Measurements from ENCODE around the gene ACAD11.

The ACAD11 gene

DNA sequence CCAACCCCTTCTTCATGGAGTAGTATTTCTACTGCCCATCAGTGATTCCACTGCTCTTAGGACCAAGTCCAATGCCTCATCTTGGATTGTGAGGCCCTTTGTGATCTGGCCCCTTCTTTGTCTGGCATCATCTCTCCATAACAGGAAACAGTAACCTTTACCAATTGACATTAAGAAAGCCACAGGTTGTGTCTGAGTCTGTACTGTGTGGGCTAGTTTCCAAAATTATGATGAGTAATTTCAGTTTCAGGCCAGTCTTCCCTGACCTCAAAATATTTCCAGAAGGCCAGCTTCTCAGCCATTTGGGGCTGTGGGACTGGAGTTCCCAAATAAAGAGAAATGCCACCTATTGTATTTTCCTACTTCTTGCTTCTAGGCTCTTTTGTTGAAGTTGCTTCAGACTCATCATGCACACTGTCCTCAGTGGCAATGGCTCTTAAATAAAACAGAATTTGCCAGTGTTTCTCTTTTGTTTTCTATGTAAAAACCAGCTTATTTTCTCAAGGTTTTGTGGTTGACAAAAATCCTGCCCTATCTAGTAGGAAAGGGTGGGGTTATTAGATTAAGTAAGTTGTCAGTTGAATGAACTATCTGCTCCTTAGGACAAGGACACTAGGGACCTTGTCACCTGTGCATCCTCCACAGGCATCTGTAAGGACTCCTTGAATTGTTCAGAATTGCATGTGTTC is 109.6 kb downstream of the ACAD11 start:
- DNase-seq (ENCODE audit: low read depth) = peak; percentile 74
- TF ChIP-seq, protein P1, sequence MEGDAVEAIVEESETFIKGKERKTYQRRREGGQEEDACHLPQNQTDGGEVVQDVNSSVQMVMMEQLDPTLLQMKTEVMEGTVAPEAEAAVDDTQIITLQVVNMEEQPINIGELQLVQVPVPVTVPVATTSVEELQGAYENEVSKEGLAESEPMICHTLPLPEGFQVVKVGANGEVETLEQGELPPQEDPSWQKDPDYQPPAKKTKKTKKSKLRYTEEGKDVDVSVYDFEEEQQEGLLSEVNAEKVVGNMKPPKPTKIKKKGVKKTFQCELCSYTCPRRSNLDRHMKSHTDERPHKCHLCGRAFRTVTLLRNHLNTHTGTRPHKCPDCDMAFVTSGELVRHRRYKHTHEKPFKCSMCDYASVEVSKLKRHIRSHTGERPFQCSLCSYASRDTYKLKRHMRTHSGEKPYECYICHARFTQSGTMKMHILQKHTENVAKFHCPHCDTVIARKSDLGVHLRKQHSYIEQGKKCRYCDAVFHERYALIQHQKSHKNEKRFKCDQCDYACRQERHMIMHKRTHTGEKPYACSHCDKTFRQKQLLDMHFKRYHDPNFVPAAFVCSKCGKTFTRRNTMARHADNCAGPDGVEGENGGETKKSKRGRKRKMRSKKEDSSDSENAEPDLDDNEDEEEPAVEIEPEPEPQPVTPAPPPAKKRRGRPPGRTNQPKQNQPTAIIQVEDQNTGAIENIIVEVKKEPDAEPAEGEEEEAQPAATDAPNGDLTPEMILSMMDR (IDR thresholded peaks at IDR 0.05; ENCODE audit: low read depth, low read length, missing control alignments) = no peak
- no peak overlapping the region for H3K4me3 ChIP-seq (ENCODE audit: low read depth, low read length)
- in situ Hi-C loops (cut with HindIII; ENCODE audit: low sequenced_read_pairs) = loop anchor here (25.0 kb wide), 1 partner anchor 87 kb away; no protein-coding TSS in a partner anchor

DNA sequence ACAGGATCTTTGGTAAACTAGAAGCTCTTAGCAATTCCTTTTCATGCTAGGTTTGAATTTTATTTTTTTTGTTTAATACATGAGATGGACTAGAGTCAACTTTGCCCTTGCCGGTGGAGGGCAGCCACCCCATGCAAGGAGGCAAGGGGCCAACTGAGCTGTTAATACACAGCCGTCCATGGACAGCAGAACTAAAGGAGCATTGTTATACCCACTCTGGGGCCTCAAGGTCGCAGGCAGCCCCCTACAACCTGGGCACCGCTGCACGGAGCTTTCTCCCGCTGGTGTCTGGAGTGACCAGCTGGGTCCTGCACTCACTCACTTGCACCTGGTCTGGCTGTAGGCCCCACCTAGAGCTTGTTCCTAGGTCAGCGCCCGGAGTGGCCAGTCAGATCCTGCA is 110.4 kb downstream of the ACAD11 start:
- in situ Hi-C loops (cut with HindIII; ENCODE audit: low sequenced_read_pairs) = loop anchor here (25.0 kb wide), 1 partner anchor 88 kb away; no protein-coding TSS in a partner anchor
- TF ChIP-seq, protein P1 (IDR thresholded peaks at IDR 0.05; ENCODE audit: low read depth, low read length, missing control alignments) = no peak
- no peak overlapping the region for H3K4me3 ChIP-seq (ENCODE audit: low read depth, low read length)
- DNase-seq (ENCODE audit: low read depth) = no peak

DNA sequence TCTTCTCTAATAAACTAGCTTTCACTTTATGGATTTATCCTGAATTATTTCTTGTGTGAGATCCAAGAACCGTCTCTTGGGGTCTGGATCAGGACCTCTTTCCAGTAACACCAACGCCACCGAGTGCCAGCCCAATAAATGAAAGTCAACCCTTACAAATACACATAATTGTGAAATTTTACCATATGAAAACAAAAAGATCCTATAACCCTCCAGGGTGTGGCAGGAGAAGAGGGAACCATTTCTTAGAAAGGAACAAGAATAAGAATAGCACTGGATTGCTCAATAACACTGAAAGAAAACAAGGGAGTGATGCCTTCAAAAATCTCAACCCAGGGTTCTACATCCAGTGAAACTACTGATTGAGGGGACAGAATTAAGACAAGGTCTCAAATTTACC is 114.1 kb downstream of the ACAD11 start:
- TF ChIP-seq, protein P1 (IDR thresholded peaks at IDR 0.05; ENCODE audit: low read depth, low read length, missing control alignments) = no peak
- H3K4me3 ChIP-seq (ENCODE audit: low read depth, low read length) = no peak overlapping the region
- in situ Hi-C loops (cut with HindIII; ENCODE audit: low sequenced_read_pairs) = loop anchor here (25.0 kb wide), 1 partner anchor 92 kb away; no protein-coding TSS in a partner anchor
- no peak for DNase-seq (ENCODE audit: low read depth)

DNA sequence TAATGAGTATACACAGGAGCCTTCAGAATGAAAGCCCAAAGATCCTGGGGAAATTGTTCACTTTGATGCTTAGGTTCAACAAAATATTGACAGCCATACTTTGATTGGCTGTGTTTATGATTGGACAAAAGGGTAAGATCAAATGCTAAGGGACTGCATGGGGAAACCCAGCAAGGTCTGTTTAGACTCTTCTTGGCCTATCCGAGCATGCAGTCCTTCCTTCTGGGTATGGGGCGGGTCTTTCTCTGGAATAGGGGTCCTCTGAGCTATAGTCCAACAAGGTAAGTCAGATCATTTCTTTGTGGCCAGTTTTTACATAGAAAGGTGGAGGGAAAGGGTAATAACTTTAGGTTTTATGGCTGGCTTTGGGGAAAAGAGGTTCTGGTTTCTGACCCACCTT is 115.5 kb downstream of the ACAD11 start:
- in situ Hi-C loops (cut with HindIII; ENCODE audit: low sequenced_read_pairs) = loop anchor here (25.0 kb wide), 1 partner anchor 93 kb away; no protein-coding TSS in a partner anchor

DNA sequence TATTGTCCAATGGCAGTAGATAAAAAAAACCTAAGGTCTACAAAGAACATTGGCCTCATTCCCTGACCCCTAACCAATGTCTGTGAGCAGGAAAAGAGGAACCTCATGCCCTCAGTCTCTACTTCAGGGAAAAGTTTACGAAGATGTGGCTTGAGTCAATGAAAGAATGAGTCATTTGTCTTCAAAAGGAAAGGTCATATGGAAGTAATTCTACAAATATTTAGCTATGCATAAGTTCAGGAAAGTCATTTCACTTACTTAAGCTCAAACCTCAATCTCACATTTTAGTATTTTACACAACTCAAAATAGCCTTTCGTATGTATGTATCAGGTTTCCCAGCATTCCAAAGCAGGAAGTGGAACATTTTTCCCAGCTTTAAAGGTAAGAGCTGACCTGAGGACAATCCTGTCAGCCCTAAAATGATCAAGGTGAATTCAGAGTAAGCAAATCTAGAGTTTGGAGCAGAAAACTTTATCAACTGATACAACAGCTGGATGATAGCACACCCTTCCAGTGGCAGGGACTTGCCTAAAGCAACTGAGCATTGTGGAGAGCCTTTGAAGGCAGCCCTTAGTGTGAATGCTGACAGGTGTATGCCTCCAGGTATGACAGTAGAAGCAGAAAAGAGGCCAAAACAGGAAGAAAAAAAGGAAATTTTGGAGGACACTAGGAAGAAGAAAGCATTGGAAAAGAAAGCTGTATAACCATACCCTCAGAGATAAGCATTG is 116.4 kb downstream of the ACAD11 start:
- peak; percentile 95 for DNase-seq (ENCODE audit: low read depth)
- in situ Hi-C loops (cut with HindIII; ENCODE audit: low sequenced_read_pairs) = loop anchor here (25.0 kb wide), 1 partner anchor 94 kb away; no protein-coding TSS in a partner anchor
- TF ChIP-seq, protein P1 (IDR thresholded peaks at IDR 0.05; ENCODE audit: low read depth, low read length, missing control alignments) = no peak

More for the DNA sequence above, 115.5 kb downstream of the ACAD11 start:
- H3K4me3 ChIP-seq (ENCODE audit: low read depth, low read length) = no peak overlapping the region
- TF ChIP-seq, protein P1 (IDR thresholded peaks at IDR 0.05; ENCODE audit: low read depth, low read length, missing control alignments) = no peak
- DNase-seq (ENCODE audit: low read depth) = no peak

DNA sequence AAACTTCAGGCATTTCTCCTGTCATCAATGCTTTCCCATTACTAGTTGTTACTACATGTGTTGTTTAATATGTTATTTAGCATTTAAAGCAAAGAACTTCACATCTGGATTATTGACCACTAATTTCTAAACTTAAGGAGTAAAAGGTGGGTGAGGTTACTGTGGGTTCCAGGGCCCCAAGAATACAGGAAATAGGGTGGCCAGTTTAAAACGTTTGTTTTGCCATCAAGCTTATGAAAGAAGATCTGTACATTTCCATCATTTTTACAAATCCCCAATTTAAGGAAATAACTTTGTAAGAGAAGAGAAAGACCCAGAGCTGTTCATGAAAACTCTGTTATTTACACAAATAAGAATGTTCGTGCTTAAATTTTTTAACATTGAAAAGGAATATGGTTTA is 117.0 kb downstream of the ACAD11 start:
- TF ChIP-seq, protein P1 (IDR thresholded peaks at IDR 0.05; ENCODE audit: low read depth, low read length, missing control alignments) = no peak
- in situ Hi-C loops (cut with HindIII; ENCODE audit: low sequenced_read_pairs) = loop anchor here (25.0 kb wide), 1 partner anchor 95 kb away; no protein-coding TSS in a partner anchor
- no peak overlapping the region for H3K4me3 ChIP-seq (ENCODE audit: low read depth, low read length)
- no peak for DNase-seq (ENCODE audit: low read depth)

More for the DNA sequence above, 116.4 kb downstream of the ACAD11 start:
- H3K4me3 ChIP-seq (ENCODE audit: low read depth, low read length) = no peak overlapping the region

Measured in astrocyte of the cerebellum (primary cell).